T-cell (primary cell): ENCODE data around the gene SLIT3. TPM values are rescaled to one million over a fixed set of nuclear protein-coding genes. Genes with fewer than 3 reads are reported as not detected.

Experiments used
- ATAC-seq, 4 experiments: fragments of 200-7000 bp in 3 of 4; fragments of 150-1000 bp in 1 of 4; cut with Tn5 transposase; replicated peaks in 1 of 4; 1 replicate in 3 of 4; 2 replicates in 1 of 4; pipeline ENCODE4 v1.10.0; 2021; ENCODE audit warnings: moderate library complexity in 3 of 4, mild to moderate bottlenecking in 2 of 4, moderate number of reproducible peaks in 1 of 4
- CTCF ChIA-PET, 2 donors: fragments of 300-600 bp; sonication (Branson Sonifier 250); formaldehyde crosslinking; loops; one replicate each; lab custom pipeline; 2022; ENCODE audit warnings: antibody characterized with exemption in 2 of 2; lab: Charles Lee
- POLR2A ChIA-PET, 2 donors: fragments of 300-600 bp; sonication (Branson Sonifier 250); formaldehyde crosslinking; loops; one replicate each; lab custom pipeline; 2022; ENCODE audit warnings: antibody characterized with exemption in 2 of 2; lab: Charles Lee
- DNase-seq, 35 experiments: peaks; one replicate each; pipeline versions ENCODE4 v3.0.0 to v3.0.0-alpha.2; 2013 to 2023
- H3K27ac ChIP-seq: one replicate; pipeline ENCODE4 v1.5.1; 2013; ENCODE audit warnings: low read length
- H3K27me3 ChIP-seq, 2 experiments: replicated peaks in 1 of 2; 1 replicate in 1 of 2; 2 replicates in 1 of 2; pipeline versions ENCODE4 v1.6.1 to v1.7.0; 2013; ENCODE audit warnings: low read length in 1 of 2, mixed read lengths in 1 of 2; ENCODE audit not compliant: control insufficient read depth in 2 of 2, insufficient read depth in 2 of 2; ENCODE audit errors: extremely low read depth in 1 of 2
- H3K36me3 ChIP-seq, 2 donors: 1 replicate in 1 of 2; 2 replicates in 1 of 2; pipeline versions ENCODE4 v1.6.1 to v1.7.0; 2013; ENCODE audit warnings: low read length in 1 of 2; ENCODE audit not compliant: control insufficient read depth in 2 of 2, insufficient read depth in 1 of 2; ENCODE audit errors: extremely low read depth in 1 of 2
- H3K4me1 ChIP-seq, 2 experiments: 1 replicate in 1 of 2; 2 replicates in 1 of 2; pipeline versions ENCODE4 v1.6.1 to v1.7.0; 2013; ENCODE audit warnings: low read length in 2 of 2, mixed read lengths in 1 of 2; ENCODE audit not compliant: insufficient read depth in 2 of 2, control insufficient read depth in 1 of 2; ENCODE audit errors: extremely low read depth in 1 of 2
- H3K4me3 ChIP-seq, 2 donors: 1 replicate in 1 of 2; 2 replicates in 1 of 2; pipeline versions ENCODE4 v1.5.1 to v1.7.0; 2013; ENCODE audit warnings: mild to moderate bottlenecking in 2 of 2, low read length in 1 of 2, moderate library complexity in 1 of 2; ENCODE audit not compliant: control insufficient read depth in 1 of 2; ENCODE audit errors: extremely low read depth in 1 of 2
- H3K9me3 ChIP-seq: 2 replicates; pipeline ENCODE4 v1.7.0; 2013
- H3K27ac Mint-ChIP-seq, 2 donors: one replicate each; pipeline ENCODE4 v1.8.0; 2020 to 2021; ENCODE audit warnings: mild to moderate bottlenecking in 2 of 2, mixed read lengths in 2 of 2
- H3K27me3 Mint-ChIP-seq, 2 donors: one replicate each; pipeline ENCODE4 v1.8.0; 2021 to 2022; ENCODE audit warnings: mixed read lengths in 2 of 2
- H3K36me3 Mint-ChIP-seq: one replicate; pipeline ENCODE4 v1.8.0; 2021; ENCODE audit warnings: mixed read lengths
- H3K4me1 Mint-ChIP-seq, 3 donors: one replicate each; pipeline ENCODE4 v1.8.0; 2020 to 2022; ENCODE audit warnings: mixed read lengths in 3 of 3, mild to moderate bottlenecking in 1 of 3
- H3K4me3 Mint-ChIP-seq, 3 donors: one replicate each; pipeline ENCODE4 v1.8.0; 2020 to 2022; ENCODE audit warnings: mild to moderate bottlenecking in 3 of 3, mixed read lengths in 3 of 3, moderate library complexity in 3 of 3
- H3K9me3 Mint-ChIP-seq, 3 donors: one replicate each; pipeline ENCODE4 v1.8.0; 2020 to 2022; ENCODE audit warnings: mixed read lengths in 3 of 3
- WGBS: methylation state at CpG from one replicate; pipeline ENCODE4 v1.1.5; 2013; ENCODE audit warnings: missing lambda C conversion rate; ENCODE audit not compliant: insufficient coverage; 5-methylcytosine and 5-hydroxymethylcytosine counted together
- total RNA-seq, 35 experiments: library from RNA in 6 of 35; stranded (reverse) in 6 of 35; fragments of 120-200 nt in 1 of 35; gene quantifications; one replicate each; pipeline versions ENCODE4 v1.2.1 to v1.2.4 and lab custom pipeline; 2013 to 2026

SLIT3 gene
- total RNA-seq, 5 donors from 2014 or later (not counting 1 experiment from before 2014, with no cell fraction given): 0.13 to 0.32 (median 0.13) TPM; not detected in 2

GRCh38 chr5:168879929-168880328 is 421.0 kb downstream of the SLIT3 start:
- Histone ChIP-seq H3K4me3 (no peak overlapping the region), H3K27me3 (peaks cover 0 to 26% of the 10 kb centered on the region in 2 experiments), H3K27ac (no peak overlapping the region), H3K36me3 (no peaks in the 10 kb centered on the region), H3K9me3 (no peaks in the 10 kb centered on the region), H3K4me1 (no peaks in the 10 kb centered on the region)
- Mint-ChIP-seq H3K9me3 (no peaks in the 10 kb centered on the region), H3K4me1 (no peaks in the 10 kb centered on the region), H3K36me3 (no peaks in the 10 kb centered on the region), H3K4me3 (no peak overlapping the region), H3K27me3 (peaks cover 17% of the 10 kb centered on the region in 2 donors), H3K27ac (no peak overlapping the region)
- ChIA-PET POLR2A (no interaction called here), CTCF (no interaction called here)
- ATAC-seq: no peak
- DNase-seq: no peak
- WGBS: 61% methylated on average over 8 of the region's 8 CpGs

- no peaks in the 10 kb centered on the region for H3K9me3 ChIP-seq
- Mint-ChIP-seq H3K27ac (no peak overlapping the region), H3K9me3 (no peaks in the 10 kb centered on the region), H3K27me3 (peaks cover 21% of the 10 kb centered on the region in 2 donors), H3K4me3 (no peak overlapping the region), H3K36me3 (no peaks in the 10 kb centered on the region), H3K4me1 (no peaks in the 10 kb centered on the region)
- H3K36me3 ChIP-seq: no peaks in the 10 kb centered on the region
- ATAC-seq (no peak), DNase-seq (no peak)
- no peaks in the 10 kb centered on the region for H3K4me1 ChIP-seq
- ChIA-PET POLR2A (no interaction called here), CTCF (no interaction called here)
- H3K4me3 ChIP-seq: no peak overlapping the region
- peaks cover 0 to 26% of the 10 kb centered on the region in 2 experiments for H3K27me3 ChIP-seq
- 100% methylated on average over 1 of the region's 2 CpGs for WGBS
- no peak overlapping the region for H3K27ac ChIP-seq
Observed at GRCh38 chr5:168879331-168879730, 421.6 kb downstream of the SLIT3 start.

- Mint-ChIP-seq H3K4me1 (no peaks in the 10 kb centered on the region), H3K4me3 (no peak overlapping the region), H3K36me3 (no peaks in the 10 kb centered on the region), H3K9me3 (no peaks in the 10 kb centered on the region), H3K27ac (no peak overlapping the region), H3K27me3 (peaks cover 24 to 27% of the 10 kb centered on the region in 2 donors)
- WGBS: 78% methylated on average over 6 of the region's 10 CpGs
- ChIA-PET CTCF (interaction anchor here in 1 of 2 donors (0.7 kb wide), 1 partner anchor 1750 kb away, joined by 5 read pairs; no protein-coding TSS in a partner anchor), POLR2A (interaction anchor here in 1 of 2 donors (0.7 kb wide), 1 partner anchor 16 kb away, joined by 5 read pairs; no protein-coding TSS in a partner anchor)
- Histone ChIP-seq H3K4me1 (no peaks in the 10 kb centered on the region), H3K9me3 (no peaks in the 10 kb centered on the region), H3K36me3 (no peaks in the 10 kb centered on the region), H3K27ac (no peak overlapping the region), H3K4me3 (no peak overlapping the region), H3K27me3 (peaks cover 0 to 21% of the 10 kb centered on the region in 2 experiments)
- no peak for DNase-seq
- no peak for ATAC-seq
Observed at GRCh38 chr5:168878135-168878745, 422.7 kb downstream of the SLIT3 start.

- Mint-ChIP-seq H3K4me1 (no peaks in the 10 kb centered on the region), H3K27me3 (peaks cover 24 to 27% of the 10 kb centered on the region in 2 donors), H3K27ac (no peak overlapping the region), H3K36me3 (no peaks in the 10 kb centered on the region), H3K4me3 (no peak overlapping the region), H3K9me3 (no peaks in the 10 kb centered on the region)
- ATAC-seq: no peak
- H3K27me3 ChIP-seq: peaks cover 0 to 16% of the 10 kb centered on the region in 2 experiments
- ChIA-PET POLR2A (no interaction called here), CTCF (no interaction called here)
- 23% methylated on average over 10 of the region's 11 CpGs for WGBS
- no peak overlapping the region for H3K27ac ChIP-seq
- H3K4me3 ChIP-seq: no peak overlapping the region
- no peak for DNase-seq
- H3K4me1 ChIP-seq: no peaks in the 10 kb centered on the region
- no peaks in the 10 kb centered on the region for H3K36me3 ChIP-seq
- H3K9me3 ChIP-seq: no peaks in the 10 kb centered on the region
Observed at GRCh38 chr5:168877132-168877892, 423.6 kb downstream of the SLIT3 start.

GRCh38 chr5:168876419-168876818 is 424.5 kb downstream of the SLIT3 start:
- no peaks in the 10 kb centered on the region for H3K4me1 ChIP-seq

GRCh38 chr5:168875832-168876231 is 425.1 kb downstream of the SLIT3 start:
- Mint-ChIP-seq H3K36me3 (no peaks in the 10 kb centered on the region), H3K4me1 (no peaks in the 10 kb centered on the region), H3K4me3 (no peak overlapping the region), H3K27ac (no peak overlapping the region), H3K9me3 (no peaks in the 10 kb centered on the region), H3K27me3 (peaks cover 24 to 32% of the 10 kb centered on the region in 2 donors)
- no peak overlapping the region for H3K27ac ChIP-seq
- H3K36me3 ChIP-seq: no peaks in the 10 kb centered on the region
- no peaks in the 10 kb centered on the region for H3K4me1 ChIP-seq
- DNase-seq (no peak), ATAC-seq (no peak)
- ChIA-PET CTCF (no interaction called here), POLR2A (no interaction called here)
- WGBS: 37% methylated on average over 5 of the region's 5 CpGs
- peaks cover 0 to 15% of the 10 kb centered on the region in 2 experiments for H3K27me3 ChIP-seq
- no peak overlapping the region for H3K4me3 ChIP-seq
- no peaks in the 10 kb centered on the region for H3K9me3 ChIP-seq

More at GRCh38 chr5:168876419-168876818, 424.5 kb downstream of the SLIT3 start:
- DNase-seq (no peak), ATAC-seq (no peak)
- Mint-ChIP-seq H3K27ac (no peak overlapping the region), H3K4me3 (no peak overlapping the region), H3K4me1 (no peaks in the 10 kb centered on the region), H3K27me3 (peaks cover 24 to 29% of the 10 kb centered on the region in 2 donors), H3K36me3 (no peaks in the 10 kb centered on the region), H3K9me3 (no peaks in the 10 kb centered on the region)
- Histone ChIP-seq H3K36me3 (no peaks in the 10 kb centered on the region), H3K27me3 (peaks cover 0 to 15% of the 10 kb centered on the region in 2 experiments), H3K27ac (no peak overlapping the region), H3K4me3 (no peak overlapping the region), H3K9me3 (no peaks in the 10 kb centered on the region)
- 100% methylated on average over 1 of the region's 3 CpGs for WGBS
- CTCF ChIA-PET: no interaction called here
- POLR2A ChIA-PET: no interaction called here
